ENCODE measurements around the gene BRD8. TPM values are rescaled to one million over a fixed set of nuclear protein-coding genes. Genes with fewer than 3 reads are reported as not detected.

Gene BRD8
- total and polyA plus RNA-seq, 9 donors, result 37.2 to 74.8 (median 50.2) TPM

DNA sequence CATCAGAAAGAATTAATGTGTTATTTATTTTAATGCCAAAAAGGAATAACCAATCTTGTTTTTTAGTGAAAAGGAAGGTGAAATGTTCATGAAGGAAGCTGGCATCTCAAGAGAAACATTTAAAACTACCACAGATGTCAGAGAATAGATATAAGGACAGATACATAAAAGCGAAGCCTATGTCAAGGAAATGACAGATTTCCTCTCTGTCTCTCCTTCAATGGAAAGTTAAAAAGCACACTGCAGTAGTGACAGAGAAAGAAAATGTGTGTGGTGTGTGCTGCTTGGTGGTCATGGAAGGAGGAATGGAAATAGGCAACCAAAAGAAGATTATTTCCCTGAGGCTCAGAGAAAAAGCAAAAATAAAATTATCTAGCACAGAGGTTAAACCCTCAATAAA, 85.4 kb downstream of the BRD8 start:
- intact Hi-C loops (cut with DNase I), result no loop called here
- Histone ChIP-seq H3K4me1 (ENCODE audit: insufficient read depth) (no peaks in the 10 kb centered on the region), H3K27me3 (no peaks in the 10 kb centered on the region), H3K4me3 (no peak overlapping the region), H3K9me3 (no peaks in the 10 kb centered on the region), H3K36me3 (no peaks in the 10 kb centered on the region), H3K27ac (no peak overlapping the region)
- TF ChIP-seq, protein P1, sequence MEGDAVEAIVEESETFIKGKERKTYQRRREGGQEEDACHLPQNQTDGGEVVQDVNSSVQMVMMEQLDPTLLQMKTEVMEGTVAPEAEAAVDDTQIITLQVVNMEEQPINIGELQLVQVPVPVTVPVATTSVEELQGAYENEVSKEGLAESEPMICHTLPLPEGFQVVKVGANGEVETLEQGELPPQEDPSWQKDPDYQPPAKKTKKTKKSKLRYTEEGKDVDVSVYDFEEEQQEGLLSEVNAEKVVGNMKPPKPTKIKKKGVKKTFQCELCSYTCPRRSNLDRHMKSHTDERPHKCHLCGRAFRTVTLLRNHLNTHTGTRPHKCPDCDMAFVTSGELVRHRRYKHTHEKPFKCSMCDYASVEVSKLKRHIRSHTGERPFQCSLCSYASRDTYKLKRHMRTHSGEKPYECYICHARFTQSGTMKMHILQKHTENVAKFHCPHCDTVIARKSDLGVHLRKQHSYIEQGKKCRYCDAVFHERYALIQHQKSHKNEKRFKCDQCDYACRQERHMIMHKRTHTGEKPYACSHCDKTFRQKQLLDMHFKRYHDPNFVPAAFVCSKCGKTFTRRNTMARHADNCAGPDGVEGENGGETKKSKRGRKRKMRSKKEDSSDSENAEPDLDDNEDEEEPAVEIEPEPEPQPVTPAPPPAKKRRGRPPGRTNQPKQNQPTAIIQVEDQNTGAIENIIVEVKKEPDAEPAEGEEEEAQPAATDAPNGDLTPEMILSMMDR (IDR thresholded peaks at IDR 0.05), result no peak
- TF ChIP-seq POLR2A (IDR thresholded peaks at IDR 0.05), result no peak
- no peak for TF ChIP-seq EP300 (IDR thresholded peaks at IDR 0.05)
- no peak for DNase-seq
- WGBS, 3 donors, result 59 to 68% (median 61%) methylated on average over 1 of the region's 1 CpG

DNA sequence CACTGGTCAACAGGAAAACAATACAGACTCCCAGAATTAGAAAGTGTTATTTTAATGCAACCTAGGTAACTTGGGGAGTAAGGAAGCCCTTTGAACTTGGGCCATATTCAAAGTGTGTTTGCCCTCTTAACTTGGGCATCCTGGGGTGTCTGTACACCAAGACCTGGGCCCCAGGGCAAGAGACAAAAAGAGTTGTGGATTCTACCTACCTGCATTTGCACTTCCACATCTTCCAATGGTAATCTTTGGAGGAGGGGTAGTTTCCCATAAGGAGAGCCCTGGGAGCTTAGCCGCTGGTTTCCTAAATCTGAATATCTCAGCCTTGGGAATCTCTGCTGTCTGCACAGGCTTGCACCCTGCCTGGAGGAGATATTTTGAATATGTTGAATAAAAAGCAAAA, 86.1 kb downstream of the BRD8 start:
- Histone ChIP-seq H3K36me3 (no peaks in the 10 kb centered on the region), H3K27ac (no peak overlapping the region), H3K9me3 (no peaks in the 10 kb centered on the region), H3K4me1 (ENCODE audit: insufficient read depth) (no peaks in the 10 kb centered on the region), H3K27me3 (no peaks in the 10 kb centered on the region), H3K4me3 (no peak overlapping the region)
- TF ChIP-seq, protein P1 (IDR thresholded peaks at IDR 0.05), result no peak
- TF ChIP-seq POLR2A (IDR thresholded peaks at IDR 0.05), result no peak
- TF ChIP-seq EP300 (IDR thresholded peaks at IDR 0.05), result no peak
- WGBS, 3 donors, result 68 to 82% (median 76%) methylated on average over 1 of the region's 1 CpG
- intact Hi-C loops (cut with DNase I), result no loop called here
- DNase-seq, result no peak

DNA sequence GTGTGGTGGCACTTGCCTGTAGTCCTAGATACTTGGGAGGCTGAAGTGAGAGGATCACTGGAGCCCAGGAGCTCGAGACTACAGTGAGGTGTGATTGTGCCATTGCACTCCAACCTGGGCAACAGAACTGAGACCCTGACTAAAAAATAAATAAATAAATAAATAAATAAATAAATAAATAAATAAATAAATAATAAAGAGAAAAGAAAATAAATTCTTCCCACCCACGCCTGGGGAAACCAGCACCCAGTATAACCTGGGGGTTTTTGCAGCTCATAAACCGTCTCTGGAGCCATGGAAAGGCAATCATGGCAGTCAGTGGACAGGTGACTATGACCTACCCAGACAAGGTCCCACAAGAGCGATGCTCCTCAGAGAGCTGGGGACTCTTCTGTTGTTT, 86.7 kb downstream of the BRD8 start:
- intact Hi-C loops (cut with DNase I), result no loop called here
- no peaks in the 10 kb centered on the region for H3K36me3 ChIP-seq
- H3K27me3 ChIP-seq, result no peaks in the 10 kb centered on the region
- no peak overlapping the region for H3K27ac ChIP-seq
- no peaks in the 10 kb centered on the region for H3K4me1 ChIP-seq (ENCODE audit: insufficient read depth)
- H3K9me3 ChIP-seq, result no peaks in the 10 kb centered on the region
- 85 to 89% (median 87%) methylated on average over 4 of the region's 4 CpGs for WGBS, 3 donors
- no peak overlapping the region for H3K4me3 ChIP-seq
- TF ChIP-seq POLR2A (IDR thresholded peaks at IDR 0.05) (no peak), EP300 (IDR thresholded peaks at IDR 0.05) (no peak)
- TF ChIP-seq, protein P1 (IDR thresholded peaks at IDR 0.05), result no peak
- no peak for DNase-seq

Small RNA genes within 50 kb of the gene (small RNA-seq; reads per million reads assigned to genes)
- gene RNU6-460P (not detected), gene RNU6-888P (not detected)

Other genes with a start within 250 kb of the BRD8 start
- 10 to 100 TPM; 28.5 to 56.7 (median 47.3) TPM for gene FAM13B, start 145.6 kb downstream of the BRD8 start, total RNA-seq
- gene FAM13B, start 145.6 kb downstream of the BRD8 start, polyA plus RNA-seq, result 10 to 100 TPM; 18.8 to 32.2 TPM
- gene WNT8A, start 94.6 kb downstream of the BRD8 start, total RNA-seq, result not detected
- not detected for gene WNT8A, start 94.6 kb downstream of the BRD8 start, polyA plus RNA-seq
- gene NME5, start 39.2 kb downstream of the BRD8 start, total RNA-seq, result 10 to 100 TPM in 2 of 7 donors, 1 to 10 TPM in 5; 3.6 to 16.2 (median 7.2) TPM
- 1 to 10 TPM; 3.6 to 6.2 TPM for gene NME5, start 39.2 kb downstream of the BRD8 start, polyA plus RNA-seq
- gene KIF20A, start 482 bp upstream of the BRD8 start, total RNA-seq, result 1 to 10 TPM in 1 of 7 donors, under 1 TPM in 4, not detected in 2; 0.10 to 1.1 (median 0.34) TPM
- gene KIF20A, start 482 bp upstream of the BRD8 start, polyA plus RNA-seq, result 1 to 10 TPM in 1 of 2 donors, under 1 TPM in 1; 0.47 to 3.1 TPM
- 10 to 100 TPM; 10.6 to 24.0 (median 21.6) TPM for gene CDC23, start 34.7 kb upstream of the BRD8 start, total RNA-seq
- 10 to 100 TPM; 14.6 to 28.8 TPM for gene CDC23, start 34.7 kb upstream of the BRD8 start, polyA plus RNA-seq
- under 1 TPM in 5 of 7 donors, not detected in 2; 0.18 to 0.84 (median 0.32) TPM for gene GFRA3, start 96.0 kb upstream of the BRD8 start, total RNA-seq
- 1 to 10 TPM in 1 of 2 donors, under 1 TPM in 1; 0.61 to 2.5 TPM for gene GFRA3, start 96.0 kb upstream of the BRD8 start, polyA plus RNA-seq
- under 1 TPM in 2 of 7 donors, not detected in 5; 0.13 to 0.23 TPM for gene CDC25C, start 153.2 kb upstream of the BRD8 start, total RNA-seq
- under 1 TPM; 0.06 to 0.30 TPM for gene CDC25C, start 153.2 kb upstream of the BRD8 start, polyA plus RNA-seq
- gene FAM53C, start 159.6 kb upstream of the BRD8 start, total RNA-seq, result 10 to 100 TPM; 14.2 to 29.3 (median 19.9) TPM
- gene FAM53C, start 159.6 kb upstream of the BRD8 start, polyA plus RNA-seq, result 10 to 100 TPM; 13.1 to 26.4 TPM
- gene KDM3B, start 174.1 kb upstream of the BRD8 start, total RNA-seq, result 10 to 100 TPM; 42.9 to 79.0 (median 71.4) TPM
- gene KDM3B, start 174.1 kb upstream of the BRD8 start, polyA plus RNA-seq, result 10 to 100 TPM; 38.8 to 70.1 TPM